Adrenal gland (tissue), 5 donors: ENCODE data around the gene SREBF1.

ENCODE experiments used
- POLR2A ChIP-seq, 2 donors: fragments of 450-650 bp; IDR thresholded peaks; one replicate each; pipeline ENCODE4 v1.6.1; 2017; ENCODE audit warnings: antibody characterized with exemption in 2 of 2, mild to moderate bottlenecking in 2 of 2, moderate library complexity in 1 of 2
- TF ChIP-seq, protein P1 (sequence below), 6 experiments: fragments of 450-650 bp in 4 of 6; fragments of 200-600 bp in 2 of 6; sonication (generic) in 1 of 6; IDR thresholded peaks; 1 replicate in 5 of 6; 2 replicates in 1 of 6; pipeline versions ENCODE4 v1.5.1 to v1.8.0; 2016 to 2021; ENCODE audit warnings: antibody characterized with exemption in 6 of 6, mild to moderate bottlenecking in 2 of 6, moderate library complexity in 1 of 6
- donor health status: DM: no; HTN: no; CAD: no.

DNA sequence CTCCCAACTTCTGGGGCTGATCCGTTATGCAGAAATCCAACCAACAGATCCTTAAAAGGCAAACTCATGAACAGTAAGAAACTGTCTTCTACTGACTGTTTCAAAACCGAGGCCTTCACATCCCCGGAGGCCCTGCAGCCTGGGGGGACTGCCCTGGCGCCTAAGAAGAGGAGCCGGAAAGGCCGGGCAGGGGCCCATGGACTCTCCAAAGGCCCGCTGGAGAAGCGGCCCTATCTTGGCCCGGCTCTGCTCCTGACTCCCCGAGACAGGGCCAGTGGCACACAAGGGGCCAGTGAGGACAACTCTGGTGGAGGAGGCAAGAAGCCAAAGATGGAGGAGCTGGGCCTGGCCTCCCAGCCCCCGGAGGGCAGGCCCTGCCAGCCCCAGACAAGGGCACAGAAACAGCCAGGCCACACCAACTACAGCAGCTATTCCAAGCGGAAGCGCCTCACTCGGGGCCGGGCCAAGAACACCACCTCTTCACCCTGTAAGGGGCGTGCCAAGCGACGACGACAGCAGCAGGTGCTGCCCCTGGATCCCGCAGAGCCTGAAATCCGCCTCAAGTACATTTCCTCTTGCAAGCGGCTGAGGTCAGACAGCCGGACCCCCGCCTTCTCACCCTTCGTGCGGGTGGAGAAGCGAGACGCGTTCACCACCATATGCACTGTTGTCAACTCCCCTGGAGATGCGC is 39.5 kb downstream of the SREBF1 start:
- TF ChIP-seq, protein P1, sequence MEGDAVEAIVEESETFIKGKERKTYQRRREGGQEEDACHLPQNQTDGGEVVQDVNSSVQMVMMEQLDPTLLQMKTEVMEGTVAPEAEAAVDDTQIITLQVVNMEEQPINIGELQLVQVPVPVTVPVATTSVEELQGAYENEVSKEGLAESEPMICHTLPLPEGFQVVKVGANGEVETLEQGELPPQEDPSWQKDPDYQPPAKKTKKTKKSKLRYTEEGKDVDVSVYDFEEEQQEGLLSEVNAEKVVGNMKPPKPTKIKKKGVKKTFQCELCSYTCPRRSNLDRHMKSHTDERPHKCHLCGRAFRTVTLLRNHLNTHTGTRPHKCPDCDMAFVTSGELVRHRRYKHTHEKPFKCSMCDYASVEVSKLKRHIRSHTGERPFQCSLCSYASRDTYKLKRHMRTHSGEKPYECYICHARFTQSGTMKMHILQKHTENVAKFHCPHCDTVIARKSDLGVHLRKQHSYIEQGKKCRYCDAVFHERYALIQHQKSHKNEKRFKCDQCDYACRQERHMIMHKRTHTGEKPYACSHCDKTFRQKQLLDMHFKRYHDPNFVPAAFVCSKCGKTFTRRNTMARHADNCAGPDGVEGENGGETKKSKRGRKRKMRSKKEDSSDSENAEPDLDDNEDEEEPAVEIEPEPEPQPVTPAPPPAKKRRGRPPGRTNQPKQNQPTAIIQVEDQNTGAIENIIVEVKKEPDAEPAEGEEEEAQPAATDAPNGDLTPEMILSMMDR (IDR thresholded peaks at IDR 0.05), result no peak
- no peak for TF ChIP-seq POLR2A (IDR thresholded peaks at IDR 0.05)
